Measurements from ENCODE around the gene GTF3C1.

- TF ChIP-seq CTCF (IDR thresholded peaks at IDR 0.05) (no peak), POLR2A (IDR thresholded peaks at IDR 0.05) (no peak), POLR2AphosphoS5 (IDR thresholded peaks at IDR 0.05) (no peak)
Measured at GRCh38 chr16:27453494-27453825, 96.3 kb downstream of the GTF3C1 start.
